Astrocyte (in vitro differentiated cells and primary cell): ENCODE data around the gene DTNA.

Experiments
- CTCF ChIP-seq: IDR thresholded peaks from 2 replicates; pipeline ENCODE4 v1.5.1; 2011; ENCODE audit warnings: low read depth, mild to moderate bottlenecking, inconsistent platforms, low read length, moderate library complexity; ENCODE audit not compliant: insufficient read depth
- EZH2 ChIP-seq: IDR thresholded peaks from 2 replicates; pipeline ENCODE4 v1.6.1; 2012; ENCODE audit warnings: mild to moderate bottlenecking, low read length, inconsistent platforms; ENCODE audit not compliant: insufficient read depth

- TF ChIP-seq CTCF (no peak), EZH2 (no peak)
Measured at GRCh38 chr18:34841891-34842290, 131.8 kb downstream of the DTNA start.
